Sigmoid colon (tissue), 7 donors: ENCODE data around the gene CIDEB. TPM values are rescaled to one million over a fixed set of nuclear protein-coding genes. Genes with fewer than 3 reads are reported as not detected.

Experiments used
- DNase-seq: peaks from one replicate; pipeline ENCODE4 v3.0.0-alpha.2; 2019
- H3K27ac ChIP-seq, 4 donors: fragments of 200-600 bp; sonication (generic); one replicate each; pipeline ENCODE4 v1.5.1; 2016 to 2019; ENCODE audit warnings: mild to moderate bottlenecking in 1 of 4
- H3K27me3 ChIP-seq, 3 donors: fragments of 200-600 bp; sonication (generic); one replicate each; pipeline ENCODE4 v1.5.1; 2019; ENCODE audit warnings: mild to moderate bottlenecking in 1 of 3
- H3K36me3 ChIP-seq, 4 donors: fragments of 200-600 bp; sonication (generic); one replicate each; pipeline ENCODE4 v1.5.1; 2016 to 2019
- H3K4me1 ChIP-seq, 4 donors: fragments of 200-600 bp; sonication (generic); one replicate each; pipeline ENCODE4 v1.5.1; 2017 to 2019
- H3K4me3 ChIP-seq, 4 donors: fragments of 200-600 bp; sonication (generic); one replicate each; pipeline ENCODE4 v1.5.1; 2017 to 2019; ENCODE audit warnings: mild to moderate bottlenecking in 2 of 4, moderate library complexity in 1 of 4
- H3K9me3 ChIP-seq, 4 donors: fragments of 200-600 bp in 3 of 4; sonication (generic) in 3 of 4; one replicate each; pipeline versions ENCODE4 v1.5.1 to v1.6.1; 2013 to 2019
- CTCF ChIP-seq, 4 experiments: fragments of 450-650 bp in 3 of 4; fragments of 200-600 bp in 1 of 4; IDR thresholded peaks; one replicate each; pipeline ENCODE4 v1.5.1; 2016 to 2019; ENCODE audit warnings: antibody characterized with exemption in 4 of 4, mild to moderate bottlenecking in 3 of 4, moderate library complexity in 2 of 4
- EP300 ChIP-seq, 4 donors: sonication (generic); formaldehyde crosslinking; IDR thresholded peaks; one replicate each; pipeline ENCODE4 v1.6.1; 2017; ENCODE audit warnings: antibody characterized with exemption in 4 of 4
- POLR2A ChIP-seq, 2 donors: fragments of 450-650 bp; IDR thresholded peaks; one replicate each; pipeline ENCODE4 v1.6.1; 2016; ENCODE audit warnings: antibody characterized with exemption in 2 of 2, mild to moderate bottlenecking in 2 of 2, moderate library complexity in 2 of 2
- POLR2AphosphoS5 ChIP-seq, 4 donors: sonication (generic); formaldehyde crosslinking; IDR thresholded peaks; one replicate each; pipeline ENCODE4 v1.6.1; 2017; ENCODE audit warnings: antibody characterized with exemption in 4 of 4
- WGBS, 2 donors: extraction: QIAGEN DNeasy Blood & Tissue Kit; methylation state at CpG; one replicate each; pipeline ENCODE4 v1.1.7; 2013; 5-methylcytosine and 5-hydroxymethylcytosine counted together
- intact Hi-C: fragments of 100-400 bp; cut with DNase I; formaldehyde crosslinking; loops from one replicate; pipeline ENCODE4 v1.15.1; 2023
- polyA plus RNA-seq, 3 donors: library from polyadenylated mRNA; stranded (reverse); fragments of 200-250 nt; gene quantifications; one replicate each; pipeline ENCODE4 v1.2.3, GENCODE V29; 2013
- total RNA-seq, 4 donors: library from RNA; depleted of rRNA; stranded (reverse); fragments of >200 nt; gene quantifications; one replicate each; pipeline ENCODE4 v1.1.0, GENCODE V29; 2016
- donor health status: healthy with polysubstance abuse.
- donor health status: Bipolar disorder and iron deficiency.
- donor health status: healthy.

CIDEB gene
- total and polyA plus RNA-seq, 7 donors, result 4.7 to 9.5 (median 7.8) TPM

GRCh38 chr14:24261969-24262327 lies 45.8 kb downstream of the CIDEB start:
- Histone ChIP-seq H3K4me1 (no peaks in the 10 kb centered on the region), H3K27ac (no peak overlapping the region), H3K9me3 (no peaks in the 10 kb centered on the region), H3K27me3 (no peaks in the 10 kb centered on the region), H3K4me3 (no peak overlapping the region), H3K36me3 (peaks cover 0 to 16% (median 0%) of the 10 kb centered on the region in 4 donors)
- TF ChIP-seq EP300 (IDR thresholded peaks at IDR 0.05) (no peak), POLR2AphosphoS5 (IDR thresholded peaks at IDR 0.05) (no peak), POLR2A (IDR thresholded peaks at IDR 0.05) (no peak), CTCF (IDR thresholded peaks at IDR 0.05) (no peak)
- 94 to 95% methylated on average over 19 of the region's 19 CpGs for WGBS, 2 donors
- no peak for DNase-seq
- intact Hi-C loops, result no loop called here

GRCh38 chr14:24261256-24261968 lies 46.4 kb downstream of the CIDEB start:
- no peaks in the 10 kb centered on the region for H3K27me3 ChIP-seq
- no peak overlapping the region for H3K27ac ChIP-seq
- H3K4me1 ChIP-seq, result no peaks in the 10 kb centered on the region
- no peak for TF ChIP-seq POLR2AphosphoS5 (IDR thresholded peaks at IDR 0.05)
- no peak for TF ChIP-seq CTCF (IDR thresholded peaks at IDR 0.05)
- no peak for TF ChIP-seq POLR2A (IDR thresholded peaks at IDR 0.05)
- TF ChIP-seq EP300 (IDR thresholded peaks at IDR 0.05), result no peak
- intact Hi-C loops, result no loop called here
- H3K4me3 ChIP-seq, result no peak overlapping the region
- no peaks in the 10 kb centered on the region for H3K9me3 ChIP-seq
- 90 to 93% methylated on average over 20 of the region's 20 CpGs for WGBS, 2 donors
- no peak for DNase-seq
- peaks cover 0 to 11% (median 0%) of the 10 kb centered on the region in 4 donors for H3K36me3 ChIP-seq

GRCh38 chr14:24260780-24261157 lies 47.0 kb downstream of the CIDEB start:
- H3K4me3 ChIP-seq, result no peak overlapping the region
- no peak overlapping the region for H3K27ac ChIP-seq
- 80 to 90% methylated on average over 4 of the region's 4 CpGs for WGBS, 2 donors
- intact Hi-C loops, result no loop called here
- no peaks in the 10 kb centered on the region for H3K4me1 ChIP-seq
- peaks cover 0 to 5% (median 0%) of the 10 kb centered on the region in 4 donors for H3K36me3 ChIP-seq
- TF ChIP-seq POLR2AphosphoS5 (IDR thresholded peaks at IDR 0.05) (no peak), POLR2A (IDR thresholded peaks at IDR 0.05) (no peak), CTCF (IDR thresholded peaks at IDR 0.05) (no peak), EP300 (IDR thresholded peaks at IDR 0.05) (no peak)
- no peaks in the 10 kb centered on the region for H3K27me3 ChIP-seq
- no peaks in the 10 kb centered on the region for H3K9me3 ChIP-seq
- DNase-seq, result no peak

GRCh38 chr14:24260026-24260779 lies 47.6 kb downstream of the CIDEB start:
- H3K4me3 ChIP-seq, result no peak overlapping the region
- intact Hi-C loops, result no loop called here
- H3K36me3 ChIP-seq, result no peaks in the 10 kb centered on the region
- H3K4me1 ChIP-seq, result no peaks in the 10 kb centered on the region
- no peaks in the 10 kb centered on the region for H3K27me3 ChIP-seq
- 88 to 90% methylated on average over 16 of the region's 16 CpGs for WGBS, 2 donors
- TF ChIP-seq CTCF (IDR thresholded peaks at IDR 0.05) (no peak), POLR2A (IDR thresholded peaks at IDR 0.05) (no peak), POLR2AphosphoS5 (IDR thresholded peaks at IDR 0.05) (no peak), EP300 (IDR thresholded peaks at IDR 0.05) (no peak)
- H3K9me3 ChIP-seq, result no peaks in the 10 kb centered on the region
- DNase-seq, result no peak
- H3K27ac ChIP-seq, result no peak overlapping the region
